ENCODE data around the gene ALDH1L1. TPM values are rescaled to one million over a fixed set of nuclear protein-coding genes. Genes with fewer than 3 reads are reported as not detected.

Gene ALDH1L1
- total RNA-seq, 1 experiment from 2014 or later, result 50.0 TPM

GRCh38 chr3:126197854-126198584 lies 17.6 kb upstream of the ALDH1L1 start:
- intact Hi-C loops (cut with micrococcal nuclease; ENCODE audit: unreplicated experiment), result loop anchor here (1.0 to 5.0 kb wide), 7 partner anchors 10 to 279 kb away; partner anchors contain the start of genes SLC41A3 and ZXDC
- peak overlapping the region; percentile 59 for H3K4me3 ChIP-seq
- peak overlapping the region; percentile 74 for H2AFZ ChIP-seq
- H3K9me3 ChIP-seq (ENCODE audit: insufficient read depth, low read depth), result peaks cover 18% of the 10 kb centered on the region; the same call in 1 of the 2 replicates
- H3K27ac ChIP-seq, result peak overlapping the region; percentile 83
- H3K4me1 ChIP-seq (replicated peaks; ENCODE audit: insufficient read depth), result 0 out of 2 replicates have a peak, but pooled peaks cover 5% of the 10 kb centered on the region
- BruUV-seq (replicated peaks), result TSS peak; percentile 31
- no peaks in the 10 kb centered on the region for H3K9me2 ChIP-seq (ENCODE audit: insufficient read depth)
- POLR2A ChIA-PET (ENCODE audit: unreplicated experiment), result interaction anchor here (0.6 to 1.0 kb wide), 14 partner anchors 9 to 1369 kb away, joined by 3 to 9 read pairs (median 5); partner anchors contain the start of gene ZXDC
- H3K79me2 ChIP-seq (ENCODE audit: low read depth), result peaks cover 18% of the 10 kb centered on the region
- H3K4me2 ChIP-seq, result peak overlapping the region; percentile 67
- H3F3A ChIP-seq (ENCODE audit: insufficient read depth, low read depth), result no peaks in the 10 kb centered on the region
- CTCF ChIA-PET, result interaction anchor here (0.5 to 2.8 kb wide), 14 partner anchors 8 to 1352 kb away, joined by 3 to 17 read pairs (median 4); partner anchors contain the start of genes ALDH1L1 and SLC41A3
- TF ChIP-seq CTCF (conservative IDR thresholded peaks at IDR 0.05) (peak; percentile 81), EZH2 (IDR thresholded peaks at IDR 0.05; ENCODE audit: low read depth) (no peak)
- no peaks in the 10 kb centered on the region for H3K27me3 ChIP-seq (ENCODE audit: insufficient read depth, low read depth)
- peak; percentile 87 to 90 for DNase-seq
- H4K20me1 ChIP-seq (ENCODE audit: insufficient read depth), result no peaks in the 10 kb centered on the region
- H3K36me3 ChIP-seq (ENCODE audit: low read depth), result peaks cover 14% of the 10 kb centered on the region; the same call in 1 of the 2 replicates

- intact Hi-C loops (cut with micrococcal nuclease; ENCODE audit: unreplicated experiment), result loop anchor here (1.0 to 5.0 kb wide), 4 partner anchors 67 to 280 kb away; partner anchors contain the start of genes SLC41A3 and ZXDC
- Histone ChIP-seq H3K4me3 (peak overlapping the region; percentile 59), H2AFZ (peak overlapping the region; percentile 74), H3K9me2 (ENCODE audit: insufficient read depth) (no peaks in the 10 kb centered on the region), H4K20me1 (ENCODE audit: insufficient read depth) (no peaks in the 10 kb centered on the region), H3K36me3 (ENCODE audit: low read depth) (peaks cover 14% of the 10 kb centered on the region; the same call in 1 of the 2 replicates), H3K27me3 (ENCODE audit: insufficient read depth, low read depth) (no peaks in the 10 kb centered on the region), H3K79me2 (ENCODE audit: low read depth) (peaks cover 18% of the 10 kb centered on the region), H3K4me2 (peak overlapping the region; percentile 67), H3K4me1 (replicated peaks; ENCODE audit: insufficient read depth) (0 out of 2 replicates have a peak, but pooled peaks cover 5% of the 10 kb centered on the region), H3F3A (ENCODE audit: insufficient read depth, low read depth) (no peaks in the 10 kb centered on the region), H3K27ac (peak overlapping the region; percentile 83), H3K9me3 (ENCODE audit: insufficient read depth, low read depth) (peaks cover 18% of the 10 kb centered on the region; the same call in 1 of the 2 replicates)
- ChIA-PET CTCF (interaction anchor here (0.5 to 2.8 kb wide), 11 partner anchors 9 to 591 kb away, joined by 3 to 17 read pairs (median 4); partner anchors contain the start of genes ALDH1L1 and SLC41A3), POLR2A (ENCODE audit: unreplicated experiment) (interaction anchor here (0.6 to 1.0 kb wide), 6 partner anchors 11 to 279 kb away, joined by 3 to 9 read pairs (median 4); partner anchors contain the start of gene ZXDC)
- DNase-seq, result no peak
- no peak for TF ChIP-seq EZH2 (IDR thresholded peaks at IDR 0.05; ENCODE audit: low read depth)
- TF ChIP-seq CTCF (conservative IDR thresholded peaks at IDR 0.05), result no peak
- BruUV-seq (replicated peaks), result TSS peak; percentile 86
Measured at GRCh38 chr3:126197343-126197742, 17.0 kb upstream of the ALDH1L1 start.

DNA sequence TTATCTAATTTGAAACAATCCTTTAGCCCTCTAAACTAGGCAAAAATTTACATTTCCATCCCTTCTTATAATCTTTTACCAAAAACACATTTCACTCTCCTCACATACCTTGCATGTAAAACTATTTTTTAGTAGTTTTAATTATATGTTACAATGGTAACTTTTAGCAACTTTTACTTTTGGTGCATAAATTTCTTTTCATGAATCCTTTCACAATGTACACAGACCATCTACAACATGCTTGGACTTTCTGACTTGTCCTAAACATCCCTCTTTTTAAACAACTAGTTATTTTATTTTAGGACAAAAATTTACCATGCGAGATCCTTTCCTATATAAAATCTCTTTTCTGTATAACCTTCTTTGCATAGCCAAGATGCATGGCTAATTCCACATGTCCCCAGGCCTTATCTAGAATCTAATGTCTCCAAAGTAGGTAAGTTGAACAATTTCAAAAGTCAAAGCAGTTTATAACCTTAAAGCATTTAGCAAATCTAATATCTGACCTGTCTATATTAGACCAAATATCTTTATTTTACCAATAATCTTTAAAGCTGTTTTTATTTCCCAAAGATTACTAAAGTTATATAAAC lies 14.4 kb upstream of the ALDH1L1 start:
- H3K27ac ChIP-seq, result no peak overlapping the region
- H4K20me1 ChIP-seq (ENCODE audit: insufficient read depth), result no peaks in the 10 kb centered on the region
- BruUV-seq (replicated peaks), result no TSS peak
- H3K4me1 ChIP-seq (replicated peaks; ENCODE audit: insufficient read depth), result 0 out of 2 replicates have a peak, but pooled peaks cover 5% of the 10 kb centered on the region
- intact Hi-C loops (cut with micrococcal nuclease; ENCODE audit: unreplicated experiment), result loop anchor here (5.0 kb wide), 3 partner anchors 113 to 282 kb away; partner anchors contain the start of genes SLC41A3 and ZXDC
- H3F3A ChIP-seq (ENCODE audit: insufficient read depth, low read depth), result no peaks in the 10 kb centered on the region
- H2AFZ ChIP-seq, result no peak overlapping the region
- ChIA-PET POLR2A (ENCODE audit: unreplicated experiment) (no interaction called here), CTCF (interaction anchor here (1.0 kb wide), 1 partner anchor 57 kb away, joined by 3 read pairs; no protein-coding TSS in a partner anchor)
- no peak overlapping the region for H3K4me3 ChIP-seq
- no peak for DNase-seq
- no peak for TF ChIP-seq EZH2 (IDR thresholded peaks at IDR 0.05; ENCODE audit: low read depth)
- no peak for TF ChIP-seq CTCF (conservative IDR thresholded peaks at IDR 0.05)
- H3K4me2 ChIP-seq, result no peak overlapping the region
- H3K9me3 ChIP-seq (ENCODE audit: insufficient read depth, low read depth), result peaks cover 18% of the 10 kb centered on the region; the same call in 1 of the 2 replicates
- peaks cover 14% of the 10 kb centered on the region; the same call in 1 of the 2 replicates for H3K36me3 ChIP-seq (ENCODE audit: low read depth)
- peaks cover 18% of the 10 kb centered on the region for H3K79me2 ChIP-seq (ENCODE audit: low read depth)
- H3K27me3 ChIP-seq (ENCODE audit: insufficient read depth, low read depth), result no peaks in the 10 kb centered on the region
- H3K9me2 ChIP-seq (ENCODE audit: insufficient read depth), result no peaks in the 10 kb centered on the region
